B cell (primary cell): ENCODE results near the gene WDR26. TPM values are rescaled to one million over a fixed set of nuclear protein-coding genes. Genes with fewer than 3 reads are reported as not detected.

Source experiments
- ATAC-seq: fragments of 200-7000 bp; cut with Tn5 transposase; one replicate; pipeline ENCODE4 v1.10.0; 2021; ENCODE audit warnings: low read depth, mild to moderate bottlenecking, moderate number of reproducible peaks, moderate library complexity
- CTCF ChIA-PET: fragments of 350-600 bp; sonication (Branson Sonifier 250); formaldehyde crosslinking; loops from one replicate; lab custom pipeline; 2021; ENCODE audit warnings: antibody characterized with exemption, inconsistent platforms; lab: Charles Lee
- POLR2A ChIA-PET: fragments of 350-600 bp; sonication (Branson Sonifier 250); formaldehyde crosslinking; loops from one replicate; lab custom pipeline; 2021; ENCODE audit warnings: antibody characterized with exemption; lab: Charles Lee
- DNase-seq: peaks from one replicate; pipeline ENCODE4 v3.0.0; 2013
- H2AFZ ChIP-seq: 2 replicates; pipeline ENCODE4 v1.6.1; 2012; ENCODE audit warnings: mild to moderate bottlenecking, low read depth, low read length; ENCODE audit not compliant: insufficient read depth, poor library complexity, severe bottlenecking
- H3K27ac ChIP-seq, 2 donors: 1 replicate in 1 of 2; 2 replicates in 1 of 2; pipeline ENCODE4 v1.5.1; 2012 to 2013; ENCODE audit warnings: low read length in 2 of 2, mild to moderate bottlenecking in 2 of 2, moderate library complexity in 1 of 2
- H3K27me3 ChIP-seq, 4 experiments: fragments of 200-600 bp in 1 of 4; sonication (generic) in 1 of 4; replicated peaks in 1 of 4; 1 replicate in 2 of 4; 2 replicates in 2 of 4; pipeline versions ENCODE4 v1.6.1 to v1.7.0; 2013 to 2016; ENCODE audit warnings: low read length in 3 of 4, mild to moderate bottlenecking in 2 of 4, mixed read lengths in 1 of 4, moderate library complexity in 1 of 4; ENCODE audit not compliant: insufficient read depth in 4 of 4, control insufficient read depth in 3 of 4; ENCODE audit errors: control extremely low read depth in 1 of 4
- H3K36me3 ChIP-seq, 2 experiments: replicated peaks in 1 of 2; 1 replicate in 1 of 2; 2 replicates in 1 of 2; pipeline versions ENCODE4 v1.6.1 to v1.7.1; 2013; ENCODE audit warnings: low read length in 1 of 2; ENCODE audit not compliant: insufficient read depth in 2 of 2, control insufficient read depth in 1 of 2; ENCODE audit errors: control extremely low read depth in 1 of 2, extremely low read depth in 1 of 2
- H3K4me1 ChIP-seq, 2 donors: fragments of 200-600 bp in 1 of 2; sonication (generic) in 1 of 2; 1 replicate in 1 of 2; 2 replicates in 1 of 2; pipeline versions ENCODE4 v1.5.1 to v1.6.1; 2013 to 2017; ENCODE audit warnings: low read length in 2 of 2; ENCODE audit not compliant: control insufficient read depth in 2 of 2, insufficient read depth in 2 of 2
- H3K4me2 ChIP-seq: replicated peaks from 2 replicates; pipeline ENCODE3; 2012; ENCODE audit warnings: mild to moderate bottlenecking, low read depth, low read length; ENCODE audit not compliant: poor library complexity, severe bottlenecking
- H3K4me3 ChIP-seq, 5 experiments: fragments of 200-600 bp in 1 of 5; sonication (generic) in 1 of 5; 1 replicate in 3 of 5; 2 replicates in 2 of 5; pipeline versions ENCODE4 v1.5.1 to v1.7.0; 2011 to 2016; ENCODE audit warnings: low read length in 4 of 5, mild to moderate bottlenecking in 4 of 5, low read depth in 2 of 5, control low read depth in 1 of 5, moderate library complexity in 1 of 5; ENCODE audit not compliant: insufficient read depth in 1 of 5; ENCODE audit errors: control extremely low read depth in 1 of 5, extremely low read depth in 1 of 5
- H3K79me2 ChIP-seq: fragments of 200-600 bp; sonication (generic); one replicate; pipeline ENCODE4 v1.6.0; 2016; ENCODE audit warnings: low read length; ENCODE audit not compliant: control insufficient read depth, insufficient read depth
- H3K9ac ChIP-seq: fragments of 200-600 bp; sonication (generic); 2 replicates; pipeline ENCODE4 v1.6.1; 2017; ENCODE audit warnings: mild to moderate bottlenecking, low read length, moderate library complexity
- H3K9me3 ChIP-seq, 3 donors: one replicate each; pipeline versions ENCODE4 v1.6.1 to v1.7.1; 2013; ENCODE audit warnings: low read length in 2 of 3; ENCODE audit not compliant: control insufficient read depth in 2 of 3, insufficient read depth in 1 of 3; ENCODE audit errors: control extremely low read depth in 1 of 3
- H4K20me1 ChIP-seq: 2 replicates; pipeline ENCODE4 v1.6.0; 2012; ENCODE audit warnings: mild to moderate bottlenecking, low read length; ENCODE audit not compliant: insufficient read depth, control insufficient read depth, poor library complexity, severe bottlenecking
- H3K27ac Mint-ChIP-seq: one replicate; pipeline ENCODE4 v1.8.0; 2021; ENCODE audit warnings: mixed read lengths
- H3K27me3 Mint-ChIP-seq: one replicate; pipeline ENCODE4 v1.8.0; 2021; ENCODE audit warnings: mixed read lengths
- H3K4me1 Mint-ChIP-seq: one replicate; pipeline ENCODE4 v1.8.0; 2021; ENCODE audit warnings: mixed read lengths
- H3K4me3 Mint-ChIP-seq: one replicate; pipeline ENCODE4 v1.8.0; 2021; ENCODE audit warnings: mixed read lengths
- H3K9me3 Mint-ChIP-seq: one replicate; pipeline ENCODE4 v1.8.0; 2022; ENCODE audit warnings: mixed read lengths; ENCODE audit not compliant: insufficient read depth
- EZH2 ChIP-seq: IDR thresholded peaks from 2 replicates; pipeline ENCODE4 v1.6.1; 2012; ENCODE audit warnings: borderline replicate concordance, low read depth, mild to moderate bottlenecking, moderate library complexity, low read length; ENCODE audit not compliant: insufficient read depth, poor library complexity, severe bottlenecking
- WGBS: methylation state at CpG from one replicate; pipeline ENCODE4 v1.1.5; 2013; ENCODE audit warnings: missing lambda C conversion rate; ENCODE audit not compliant: insufficient coverage; 5-methylcytosine and 5-hydroxymethylcytosine counted together
- intact Hi-C: fragments of 100-400 bp; cut with micrococcal nuclease; formaldehyde crosslinking; loops from one replicate; pipeline ENCODE4 v1.10.0; 2022
- polyA plus RNA-seq: library from polyadenylated mRNA; depleted of rRNA; stranded (reverse); fragments of >200 nt; gene quantifications from 2 replicates; pipeline ENCODE4 v1.2.3, GENCODE V29; 2012
- total RNA-seq, 2 donors: library from RNA; stranded (reverse); fragments of 120-200 nt in 1 of 2; gene quantifications; 1 replicate in 1 of 2; 2 replicates in 1 of 2; pipeline versions ENCODE4 v1.2.3 to v1.2.4, GENCODE V29; 2013 to 2022
- TF ChIP-seq, protein P1 (sequence below): fragments of 200-600 bp; IDR thresholded peaks from one replicate; pipeline ENCODE4 v1.8.0; 2022; ENCODE audit warnings: antibody characterized with exemption, mild to moderate bottlenecking

The WDR26 gene
- total and polyA plus RNA-seq, 2 donors (not counting 1 experiment from before 2014, with no cell fraction given) = 35.7 to 108 TPM

GRCh38 chr1:224393294-224393693, 41.3 kb downstream of the WDR26 start:
- no peak overlapping the region for H3K4me3 ChIP-seq
- no peak overlapping the region for H3K27ac Mint-ChIP-seq
- H3K4me2 ChIP-seq = no peak overlapping the region
- no peaks in the 10 kb centered on the region for H3K9me3 Mint-ChIP-seq
- H3K27ac ChIP-seq = no peak overlapping the region
- H3K4me3 Mint-ChIP-seq = no peak overlapping the region
- H3K79me2 ChIP-seq = no peaks in the 10 kb centered on the region
- H3K9me3 ChIP-seq = no peaks in the 10 kb centered on the region
- H3K36me3 ChIP-seq = peaks cover 8 to 89% of the 10 kb centered on the region in 2 experiments
- H2AFZ ChIP-seq = no peak overlapping the region
- no CpG with 5 or more reads among the region's 3 CpGs for WGBS
- intact Hi-C loops = no loop called here
- DNase-seq (no peak), ATAC-seq (no peak)
- H3K4me1 Mint-ChIP-seq = no peaks in the 10 kb centered on the region
- POLR2A ChIA-PET = no interaction called here
- CTCF ChIA-PET = no interaction called here
- no peak for TF ChIP-seq EZH2
- TF ChIP-seq, protein P1, sequence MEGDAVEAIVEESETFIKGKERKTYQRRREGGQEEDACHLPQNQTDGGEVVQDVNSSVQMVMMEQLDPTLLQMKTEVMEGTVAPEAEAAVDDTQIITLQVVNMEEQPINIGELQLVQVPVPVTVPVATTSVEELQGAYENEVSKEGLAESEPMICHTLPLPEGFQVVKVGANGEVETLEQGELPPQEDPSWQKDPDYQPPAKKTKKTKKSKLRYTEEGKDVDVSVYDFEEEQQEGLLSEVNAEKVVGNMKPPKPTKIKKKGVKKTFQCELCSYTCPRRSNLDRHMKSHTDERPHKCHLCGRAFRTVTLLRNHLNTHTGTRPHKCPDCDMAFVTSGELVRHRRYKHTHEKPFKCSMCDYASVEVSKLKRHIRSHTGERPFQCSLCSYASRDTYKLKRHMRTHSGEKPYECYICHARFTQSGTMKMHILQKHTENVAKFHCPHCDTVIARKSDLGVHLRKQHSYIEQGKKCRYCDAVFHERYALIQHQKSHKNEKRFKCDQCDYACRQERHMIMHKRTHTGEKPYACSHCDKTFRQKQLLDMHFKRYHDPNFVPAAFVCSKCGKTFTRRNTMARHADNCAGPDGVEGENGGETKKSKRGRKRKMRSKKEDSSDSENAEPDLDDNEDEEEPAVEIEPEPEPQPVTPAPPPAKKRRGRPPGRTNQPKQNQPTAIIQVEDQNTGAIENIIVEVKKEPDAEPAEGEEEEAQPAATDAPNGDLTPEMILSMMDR = no peak
- no peaks in the 10 kb centered on the region for H3K27me3 Mint-ChIP-seq
- no peaks in the 10 kb centered on the region for H4K20me1 ChIP-seq
- H3K27me3 ChIP-seq = no peaks in the 10 kb centered on the region
- no peak overlapping the region for H3K9ac ChIP-seq
- no peaks in the 10 kb centered on the region for H3K4me1 ChIP-seq

- H3K36me3 ChIP-seq = peaks cover 8 to 88% of the 10 kb centered on the region in 2 experiments
Measured at GRCh38 chr1:224392411-224393249, 42.0 kb downstream of the WDR26 start.

More at GRCh38 chr1:224392411-224393249, 42.0 kb downstream of the WDR26 start:
- CTCF ChIA-PET = no interaction called here
- Mint-ChIP-seq H3K27ac (no peak overlapping the region), H3K4me3 (no peak overlapping the region), H3K27me3 (no peaks in the 10 kb centered on the region), H3K9me3 (no peaks in the 10 kb centered on the region), H3K4me1 (no peaks in the 10 kb centered on the region)
- DNase-seq = no peak
- intact Hi-C loops = no loop called here
- H3K4me2 ChIP-seq = no peak overlapping the region
- H3K9me3 ChIP-seq = no peaks in the 10 kb centered on the region
- no peak for ATAC-seq
- no peak overlapping the region for H3K27ac ChIP-seq
- no peaks in the 10 kb centered on the region for H3K79me2 ChIP-seq
- H3K27me3 ChIP-seq = no peaks in the 10 kb centered on the region
- no peak overlapping the region for H3K4me3 ChIP-seq
- POLR2A ChIA-PET = no interaction called here
- no peak overlapping the region for H2AFZ ChIP-seq
- no CpG with 5 or more reads among the region's 4 CpGs for WGBS
- H4K20me1 ChIP-seq = no peaks in the 10 kb centered on the region
- TF ChIP-seq, protein P1 = no peak
- no peak for TF ChIP-seq EZH2
- no peaks in the 10 kb centered on the region for H3K4me1 ChIP-seq
- no peak overlapping the region for H3K9ac ChIP-seq
